Loucy (cell line): ENCODE results near the gene NCSTN.

ENCODE experiments used
- H2AFZ ChIP-seq: fragments of 200-600 bp; sonication (generic); 2 replicates; pipeline ENCODE4 v1.6.0; 2016; ENCODE audit warnings: antibody characterized with exemption, mild to moderate bottlenecking, low read length, moderate library complexity
- H3F3A ChIP-seq: fragments of 200-600 bp; 2 replicates; pipeline ENCODE4 v1.6.0; 2016; ENCODE audit warnings: antibody characterized with exemption, low read depth, mild to moderate bottlenecking
- H3K27me3 ChIP-seq: fragments of 200-600 bp; sonication (generic); 2 replicates; pipeline ENCODE4 v1.6.1; 2014; ENCODE audit warnings: low read length, mild to moderate bottlenecking; ENCODE audit not compliant: insufficient read depth, poor library complexity, severe bottlenecking
- H3K36me3 ChIP-seq: fragments of 200-600 bp; sonication (generic); 2 replicates; pipeline ENCODE4 v1.6.1; 2016; ENCODE audit warnings: low read length; ENCODE audit not compliant: insufficient read depth
- H3K4me1 ChIP-seq: fragments of 200-600 bp; sonication (generic); 2 replicates; pipeline ENCODE4 v1.5.1; 2014; ENCODE audit warnings: low read length, mild to moderate bottlenecking; ENCODE audit not compliant: insufficient read depth, poor library complexity, severe bottlenecking
- H3K4me2 ChIP-seq: fragments of 200-600 bp; sonication (generic); 2 replicates; pipeline ENCODE4 v1.6.0; 2014; ENCODE audit warnings: antibody characterized with exemption, low read length, low read depth, mild to moderate bottlenecking; ENCODE audit not compliant: poor library complexity, severe bottlenecking
- H3K4me3 ChIP-seq: fragments of 200-600 bp; sonication (generic); 2 replicates; pipeline ENCODE4 v1.5.1; 2014; ENCODE audit warnings: low read length, mild to moderate bottlenecking, mixed read lengths; ENCODE audit not compliant: poor library complexity, severe bottlenecking
- H3K79me2 ChIP-seq: fragments of 200-600 bp; sonication (generic); 2 replicates; pipeline ENCODE4 v1.6.1; 2014; ENCODE audit warnings: low read length; ENCODE audit not compliant: insufficient read depth
- H3K9ac ChIP-seq: fragments of 200-600 bp; sonication (generic); 2 replicates; pipeline ENCODE4 v1.6.0; 2014; ENCODE audit warnings: mild to moderate bottlenecking, low read depth, low read length, moderate library complexity; ENCODE audit not compliant: poor library complexity, severe bottlenecking
- H3K9me2 ChIP-seq: fragments of 200-600 bp; sonication (generic); replicated peaks from 2 replicates; pipeline ENCODE4 v1.6.1; 2016; ENCODE audit warnings: low read depth, low read length, mixed read lengths
- H3K9me3 ChIP-seq: fragments of 200-600 bp; sonication (generic); 2 replicates; pipeline ENCODE4 v1.6.1; 2014; ENCODE audit warnings: mild to moderate bottlenecking, antibody characterized with exemption, low read length, low read depth; ENCODE audit not compliant: insufficient read depth
- H4K20me1 ChIP-seq: fragments of 200-600 bp; sonication (generic); 2 replicates; pipeline ENCODE4 v1.6.0; 2014; ENCODE audit warnings: antibody characterized with exemption, low read length, mild to moderate bottlenecking; ENCODE audit not compliant: insufficient read depth, poor library complexity, severe bottlenecking
- CTCF ChIP-seq: fragments of 200-600 bp; sonication (generic); conservative IDR thresholded peaks from 2 replicates; pipeline ENCODE4 v1.5.1; 2014; ENCODE audit warnings: mild to moderate bottlenecking, antibody characterized with exemption, low read length
- EZH2phosphoT487 ChIP-seq: fragments of 200-600 bp; IDR thresholded peaks from 2 replicates; pipeline ENCODE4 v1.6.1; 2018; ENCODE audit warnings: antibody characterized with exemption, mild to moderate bottlenecking, moderate library complexity, borderline replicate concordance

Gene NCSTN

GRCh38 chr1:160358073-160358472 is 14.9 kb downstream of the NCSTN start:
- no peaks in the 10 kb centered on the region for H3F3A ChIP-seq
- no peaks in the 10 kb centered on the region for H4K20me1 ChIP-seq
- H3K4me3 ChIP-seq: no peak overlapping the region
- no peaks in the 10 kb centered on the region for H3K9me2 ChIP-seq
- H3K9me3 ChIP-seq: no peaks in the 10 kb centered on the region
- no peaks in the 10 kb centered on the region for H3K79me2 ChIP-seq
- H3K4me2 ChIP-seq: no peak overlapping the region
- no peak overlapping the region for H2AFZ ChIP-seq
- H3K36me3 ChIP-seq: peaks cover 51% of the 10 kb centered on the region; the same call in 1 of the 2 replicates
- TF ChIP-seq CTCF (no peak), EZH2phosphoT487 (no peak)
- H3K27me3 ChIP-seq: no peaks in the 10 kb centered on the region
- no peaks in the 10 kb centered on the region for H3K4me1 ChIP-seq
- no peak overlapping the region for H3K9ac ChIP-seq

GRCh38 chr1:160359559-160360226 is 16.5 kb downstream of the NCSTN start:
- Histone ChIP-seq H3K9me3 (no peaks in the 10 kb centered on the region), H3K9me2 (no peaks in the 10 kb centered on the region), H3F3A (no peaks in the 10 kb centered on the region), H3K4me2 (no peak overlapping the region), H4K20me1 (no peaks in the 10 kb centered on the region), H2AFZ (no peak overlapping the region), H3K27me3 (no peaks in the 10 kb centered on the region), H3K9ac (no peak overlapping the region), H3K79me2 (no peaks in the 10 kb centered on the region), H3K4me1 (no peaks in the 10 kb centered on the region), H3K36me3 (peaks cover 35% of the 10 kb centered on the region; the same call in 1 of the 2 replicates), H3K4me3 (no peak overlapping the region)
- no peak for TF ChIP-seq CTCF
- no peak for TF ChIP-seq EZH2phosphoT487

DNA sequence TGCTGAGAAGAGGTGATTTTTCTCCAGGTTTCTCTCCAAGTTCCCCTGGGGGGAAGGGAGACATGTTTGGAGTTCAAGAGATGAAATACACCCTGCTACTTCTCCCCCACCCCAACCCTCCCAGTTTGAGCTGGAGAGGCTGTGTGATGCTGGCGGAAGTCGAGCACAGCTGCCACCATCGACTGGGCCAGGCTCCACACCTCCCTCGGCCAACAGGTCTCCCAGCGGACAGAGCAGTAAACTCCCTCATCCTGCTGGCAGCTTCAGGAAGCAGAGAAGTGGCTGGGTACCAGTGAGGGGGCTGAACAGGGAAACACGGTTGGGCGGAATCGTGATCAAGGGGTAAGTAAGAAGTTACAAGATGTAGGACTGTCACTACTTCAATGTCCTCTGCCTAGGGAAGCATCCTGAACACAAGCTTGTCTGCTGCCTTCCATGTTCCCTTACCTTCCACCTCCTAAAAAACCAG is 17.1 kb downstream of the NCSTN start:
- no peaks in the 10 kb centered on the region for H3K4me1 ChIP-seq
- H2AFZ ChIP-seq: no peak overlapping the region
- no peaks in the 10 kb centered on the region for H3F3A ChIP-seq
- H3K4me3 ChIP-seq: no peak overlapping the region
- no peaks in the 10 kb centered on the region for H3K9me2 ChIP-seq
- H3K4me2 ChIP-seq: no peak overlapping the region
- no peak overlapping the region for H3K9ac ChIP-seq
- TF ChIP-seq CTCF (no peak), EZH2phosphoT487 (no peak)
- H3K36me3 ChIP-seq: peaks cover 29% of the 10 kb centered on the region; the same call in 1 of the 2 replicates
- H4K20me1 ChIP-seq: no peaks in the 10 kb centered on the region
- no peaks in the 10 kb centered on the region for H3K79me2 ChIP-seq
- H3K27me3 ChIP-seq: no peaks in the 10 kb centered on the region
- no peaks in the 10 kb centered on the region for H3K9me3 ChIP-seq
